HG03342 (cell line): ENCODE results near the gene RBFOX1.

Experiments used
- ATAC-seq: cut with Tn5 transposase; IDR thresholded peaks from one replicate; pipeline ENCODE4 v1.9.1; 2021; ENCODE audit warnings: mild to moderate bottlenecking, moderate library complexity; ENCODE audit not compliant: unreplicated experiment

The RBFOX1 gene

DNA sequence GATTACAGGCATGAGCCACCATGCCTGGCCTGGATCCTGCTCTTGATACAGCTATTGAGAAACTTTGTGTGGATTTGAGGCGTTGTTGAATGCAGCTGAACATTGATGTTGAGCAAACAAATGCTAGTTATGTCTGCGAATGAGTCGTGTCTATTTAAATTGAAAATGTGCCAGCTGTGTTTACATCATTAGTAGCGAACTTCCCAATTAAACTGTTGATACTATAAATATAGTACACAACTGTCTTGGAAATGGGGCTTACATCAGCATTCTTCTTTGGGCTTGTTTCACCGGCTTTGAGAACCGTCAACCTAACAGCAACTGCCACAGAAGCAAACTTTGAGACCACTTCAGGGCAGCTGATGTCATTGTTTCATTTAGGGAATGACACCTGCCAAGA lies 251.9 kb downstream of the RBFOX1 start:
- no peak for ATAC-seq

DNA sequence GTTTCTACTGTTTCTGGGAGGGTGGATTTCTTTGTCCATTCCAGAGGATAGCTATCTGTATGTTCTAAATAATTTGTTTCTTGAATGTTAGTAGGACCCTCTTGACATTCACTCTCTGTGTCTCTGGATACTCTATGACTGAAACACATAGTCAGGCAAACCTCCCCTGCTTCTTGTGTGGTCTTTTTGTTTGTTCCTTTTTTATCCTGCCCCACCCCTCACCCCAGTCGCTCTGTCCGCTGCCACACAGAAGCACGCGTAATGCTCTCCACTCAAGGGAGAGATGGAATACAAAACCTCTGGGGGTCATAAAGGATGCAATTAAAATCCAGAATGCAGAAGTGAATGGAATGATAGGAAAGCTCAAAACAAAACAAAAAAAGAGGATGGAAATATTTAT lies 253.1 kb downstream of the RBFOX1 start:
- ATAC-seq, result no peak

DNA sequence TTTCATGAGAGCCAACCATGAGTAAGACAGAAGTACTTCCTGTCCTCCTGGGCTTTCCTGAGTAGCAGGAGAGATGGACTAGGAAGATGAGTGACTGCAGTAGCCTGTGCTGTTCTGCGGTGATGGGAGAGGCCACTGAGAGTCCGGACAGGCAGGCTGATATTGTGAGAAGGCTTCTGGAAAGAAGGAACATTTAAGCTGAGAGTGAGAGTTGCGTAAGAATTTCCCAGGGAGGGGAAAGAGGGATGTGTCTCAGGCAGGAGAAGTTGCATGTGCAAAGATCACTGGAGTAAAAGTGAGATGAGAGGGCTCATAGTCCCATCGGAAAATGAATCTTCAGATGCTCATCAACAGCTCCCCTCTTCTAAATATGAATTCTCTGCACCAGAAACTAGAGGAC lies 258.3 kb downstream of the RBFOX1 start:
- no peak for ATAC-seq

DNA sequence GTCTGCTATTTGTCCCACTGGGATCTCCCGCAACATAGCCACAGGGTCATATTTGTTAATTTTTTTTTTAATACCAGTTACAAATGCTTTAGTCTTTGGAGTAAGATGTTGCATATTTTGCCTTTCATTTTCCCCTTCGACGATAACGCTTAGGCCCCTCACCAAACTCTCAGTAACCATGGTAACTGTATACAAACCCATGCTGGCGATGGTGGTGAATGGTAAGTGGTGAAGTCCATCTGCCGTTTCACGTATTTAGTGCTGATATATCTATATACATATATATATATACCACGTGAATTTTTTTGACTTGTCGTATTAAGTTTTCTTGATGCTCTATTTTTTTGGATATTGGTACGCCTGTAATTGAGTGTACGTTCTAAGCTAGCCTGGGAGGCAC lies 263.7 kb downstream of the RBFOX1 start:
- no peak for ATAC-seq

DNA sequence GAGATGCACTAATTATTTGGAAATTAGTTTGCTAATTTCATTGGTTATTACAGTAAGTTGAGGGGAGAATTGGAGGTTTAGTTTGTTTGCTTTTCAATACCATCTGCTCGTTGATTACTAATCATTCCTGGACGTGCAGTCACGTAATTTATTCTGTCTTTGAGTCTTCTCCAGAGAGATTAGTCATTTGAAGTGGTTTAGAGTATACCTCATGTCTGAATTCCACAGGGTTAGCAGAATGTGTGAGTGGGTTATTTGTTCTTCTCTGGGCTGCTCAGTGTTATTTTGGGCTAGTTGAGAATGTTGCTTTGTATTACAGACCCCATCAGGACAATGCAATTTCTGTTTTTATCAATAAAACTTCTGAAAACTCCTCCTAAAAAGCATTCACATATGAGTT lies 265.0 kb downstream of the RBFOX1 start:
- ATAC-seq, result no peak

DNA sequence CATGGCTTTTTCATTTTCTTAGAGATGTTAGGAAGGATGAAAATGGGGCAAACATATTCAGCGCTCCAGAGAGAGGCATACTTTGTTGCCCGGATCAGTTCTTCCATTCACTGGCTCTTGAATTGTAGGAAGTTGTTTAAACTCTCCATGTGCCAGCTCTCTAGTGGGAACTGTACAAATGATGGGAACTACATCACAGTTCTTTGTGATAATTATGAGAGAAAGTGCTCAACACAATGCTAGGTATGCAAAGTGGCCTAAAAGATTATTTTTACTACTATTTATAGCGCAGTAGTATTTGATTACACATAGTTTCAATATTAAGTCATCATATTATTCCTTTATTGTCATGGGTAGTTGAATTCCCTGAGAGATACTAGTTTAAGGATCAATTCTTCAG lies 268.5 kb downstream of the RBFOX1 start:
- no peak for ATAC-seq

DNA sequence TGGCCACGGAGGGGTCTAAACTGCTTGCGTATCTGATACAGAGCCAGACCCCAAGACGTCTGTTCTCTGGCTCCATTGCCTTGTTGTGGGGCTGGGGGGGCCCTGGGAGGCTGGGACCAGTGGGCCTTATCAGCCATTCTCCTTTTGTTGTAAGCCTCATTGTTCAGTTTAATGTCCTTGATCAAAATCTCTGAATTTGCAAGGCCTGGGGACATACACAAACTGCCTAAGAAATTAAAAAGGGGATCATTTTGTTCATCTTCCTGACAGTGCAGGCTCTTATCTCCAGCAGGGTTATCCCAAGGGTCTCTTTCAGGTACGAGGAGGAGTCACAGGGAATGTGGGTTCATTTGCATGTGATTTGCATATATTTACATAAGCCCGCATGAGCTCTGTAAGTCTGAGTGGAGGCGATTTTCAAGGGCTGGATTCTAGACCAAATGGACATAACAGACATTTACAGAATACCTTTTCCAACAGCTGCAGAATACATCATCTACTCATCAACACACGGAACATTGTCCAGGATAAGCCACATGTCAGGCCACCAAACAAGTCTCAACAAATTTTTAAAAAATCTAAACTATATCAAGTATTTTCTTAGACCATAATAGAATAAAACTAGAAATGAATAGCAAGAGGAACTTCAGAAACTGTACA lies 269.8 kb downstream of the RBFOX1 start:
- ATAC-seq, result no peak

DNA sequence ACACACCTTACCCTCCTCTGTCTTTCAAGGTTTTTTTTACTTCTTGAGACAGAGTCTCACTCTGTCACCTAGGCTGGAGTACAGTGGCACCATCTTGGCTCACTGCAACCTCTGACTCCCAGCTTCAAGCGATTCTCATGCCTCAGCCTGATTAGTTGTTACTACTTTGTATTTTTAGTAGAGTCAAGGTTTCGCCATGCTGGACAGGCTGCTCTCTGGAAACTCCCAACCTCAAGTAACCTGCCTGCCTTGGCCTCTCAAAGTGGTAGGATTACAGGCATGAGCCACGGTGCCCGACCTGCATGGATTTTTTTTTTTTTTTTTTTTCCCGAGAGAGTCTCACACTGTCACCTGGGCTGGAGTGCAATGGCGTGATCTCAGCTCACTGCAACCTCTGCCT lies 273.2 kb downstream of the RBFOX1 start:
- ATAC-seq, result no peak

DNA sequence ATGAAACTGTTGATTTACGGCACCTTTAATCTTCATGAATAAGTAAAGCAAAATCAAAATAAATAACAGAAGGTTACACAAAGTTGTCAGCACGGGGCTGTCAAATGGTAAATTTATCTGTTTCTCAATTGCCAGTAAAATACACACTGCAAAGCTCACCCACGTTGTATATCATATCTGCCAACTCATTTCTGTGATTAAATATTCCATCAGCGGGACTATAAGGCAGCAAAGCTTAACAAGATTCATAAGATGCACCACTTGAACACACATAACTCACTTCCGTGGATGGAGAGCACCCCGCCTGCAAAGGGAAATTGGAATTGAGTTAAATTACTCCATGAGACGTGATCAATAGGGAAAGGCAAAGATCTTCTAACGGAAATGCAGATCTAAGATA lies 280.0 kb downstream of the RBFOX1 start:
- no peak for ATAC-seq

DNA sequence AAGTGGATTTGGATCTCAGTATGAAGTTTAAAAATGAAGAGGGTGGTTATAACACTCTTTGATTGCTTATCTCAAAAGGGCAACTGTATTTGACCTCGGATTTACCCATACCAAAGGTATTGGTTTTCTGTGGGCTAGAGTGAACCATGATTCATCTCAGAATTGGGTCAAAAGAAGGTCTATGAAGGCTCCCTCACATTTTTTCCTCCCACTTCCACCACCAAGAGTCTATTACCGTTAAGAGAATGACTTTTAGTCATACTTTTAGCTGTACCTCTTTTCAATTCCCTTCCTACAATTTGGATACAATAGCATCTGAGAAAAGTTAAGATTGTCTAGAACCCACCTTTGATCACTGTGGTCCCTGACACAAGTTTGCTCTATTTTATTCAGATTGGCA lies 280.9 kb downstream of the RBFOX1 start:
- no peak for ATAC-seq

DNA sequence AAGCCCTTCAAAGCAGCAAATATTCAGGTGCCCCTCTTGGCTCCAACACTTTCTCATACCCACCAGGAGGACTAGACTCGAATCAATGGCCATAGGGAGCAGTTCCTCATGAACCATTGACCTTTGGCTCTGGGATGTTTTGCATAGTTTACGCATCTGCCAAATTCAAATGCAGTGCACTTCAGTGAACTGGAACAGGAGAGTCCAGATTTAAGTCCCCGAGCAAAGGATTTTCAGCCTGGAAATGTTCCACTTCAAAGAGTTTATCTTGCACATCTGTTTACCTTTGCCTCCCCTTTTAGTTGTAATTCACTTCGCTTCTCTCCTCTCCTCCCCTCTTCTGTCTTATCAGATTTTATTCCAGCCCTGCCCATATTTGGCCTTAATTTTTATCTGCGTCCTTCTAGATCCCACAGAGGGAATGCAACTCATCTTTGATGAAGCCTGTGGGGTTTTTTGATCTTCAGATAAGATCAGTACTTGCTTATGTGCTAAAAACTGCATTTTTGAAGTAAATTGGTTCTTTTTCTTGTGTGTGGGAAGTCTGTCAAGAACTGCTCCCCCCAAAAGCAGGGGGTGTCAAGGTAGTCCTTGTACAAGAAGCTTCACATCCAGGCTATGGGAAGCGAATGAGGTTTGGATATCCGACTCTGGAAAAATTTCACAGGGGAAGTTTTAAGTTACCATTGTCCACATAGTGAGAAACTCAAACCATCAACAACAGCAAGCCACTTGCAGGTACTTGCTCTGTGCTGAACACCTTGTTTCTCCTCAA lies 281.6 kb downstream of the RBFOX1 start:
- no peak for ATAC-seq

DNA sequence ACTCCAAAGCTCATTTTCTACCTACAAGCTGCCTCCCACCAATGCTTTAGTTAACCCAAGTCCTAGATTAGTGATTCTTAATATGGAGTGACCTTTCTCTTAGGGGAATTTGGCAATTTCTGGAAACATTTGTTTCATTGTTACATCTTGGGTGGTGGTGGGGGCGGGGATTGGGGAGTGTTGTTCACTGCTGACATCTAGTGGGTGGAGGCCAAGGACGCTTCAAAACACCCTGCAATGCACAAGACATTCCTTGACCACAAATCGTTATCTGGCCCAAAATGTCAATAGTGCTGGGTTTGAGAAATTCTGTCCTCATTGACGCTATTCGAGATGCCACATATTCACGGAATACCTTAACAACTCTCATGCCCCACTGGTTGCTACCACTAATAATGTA lies 282.9 kb downstream of the RBFOX1 start:
- no peak for ATAC-seq

DNA sequence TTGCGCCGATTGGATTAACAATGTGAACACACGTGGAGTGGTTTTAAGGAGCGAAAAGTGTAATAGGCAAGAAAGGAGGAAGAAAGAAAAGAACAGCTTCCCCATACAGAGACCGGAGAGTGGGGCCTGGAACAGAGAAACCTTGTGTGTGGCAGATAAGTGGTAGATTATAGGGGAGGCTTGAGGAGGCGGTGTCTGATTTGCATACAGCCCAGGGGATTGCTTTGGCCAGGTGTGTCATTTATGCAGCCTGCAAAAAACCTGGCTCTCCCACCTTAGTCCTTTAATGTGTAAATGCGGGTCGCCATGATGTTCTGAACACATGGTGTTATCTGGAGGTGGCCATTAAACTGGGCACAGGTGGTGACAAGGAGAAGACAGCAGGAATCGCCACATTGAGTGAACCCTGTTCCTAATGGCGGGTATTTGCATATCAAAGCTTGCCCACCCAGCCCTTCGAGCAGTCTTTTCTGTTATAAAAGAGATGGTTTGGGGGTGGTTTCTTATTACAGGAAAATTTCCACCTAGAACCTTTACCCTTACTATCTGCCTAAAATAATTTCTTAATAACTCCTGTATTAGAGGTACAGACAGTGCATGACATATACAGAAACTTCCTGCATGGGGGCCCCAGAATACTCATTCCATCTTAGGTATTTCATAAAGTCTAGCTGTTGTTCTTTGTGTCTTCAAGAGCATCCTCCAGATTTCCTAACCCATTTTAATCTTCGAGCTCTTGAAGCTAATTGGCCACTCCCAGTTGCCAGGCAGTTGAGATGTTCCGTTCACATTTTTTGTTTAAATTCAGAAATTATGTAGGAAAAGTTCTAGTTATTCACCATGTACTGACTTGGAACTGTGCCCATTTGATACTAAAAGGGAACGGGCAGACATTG lies 292.5 kb downstream of the RBFOX1 start:
- ATAC-seq, result no peak

DNA sequence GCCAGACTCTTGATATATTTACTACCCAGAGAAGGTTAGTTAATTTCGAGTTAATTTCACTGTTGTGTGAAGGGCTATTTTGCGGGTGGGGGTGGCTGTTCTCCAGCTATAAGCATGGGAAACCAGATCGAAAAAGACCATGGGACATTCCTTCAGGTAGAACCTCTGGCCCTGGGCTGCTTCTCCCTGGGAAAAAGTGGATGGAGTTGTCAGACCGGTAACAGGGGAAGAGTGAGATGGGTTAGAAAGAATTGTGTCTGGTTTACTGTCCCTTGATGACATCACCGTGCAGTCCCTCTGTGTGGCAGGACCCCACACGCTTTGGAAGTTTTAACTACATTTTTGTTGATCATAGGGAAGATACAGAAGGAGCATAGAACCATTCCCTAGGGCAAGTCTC lies 296.3 kb downstream of the RBFOX1 start:
- ATAC-seq, result no peak

DNA sequence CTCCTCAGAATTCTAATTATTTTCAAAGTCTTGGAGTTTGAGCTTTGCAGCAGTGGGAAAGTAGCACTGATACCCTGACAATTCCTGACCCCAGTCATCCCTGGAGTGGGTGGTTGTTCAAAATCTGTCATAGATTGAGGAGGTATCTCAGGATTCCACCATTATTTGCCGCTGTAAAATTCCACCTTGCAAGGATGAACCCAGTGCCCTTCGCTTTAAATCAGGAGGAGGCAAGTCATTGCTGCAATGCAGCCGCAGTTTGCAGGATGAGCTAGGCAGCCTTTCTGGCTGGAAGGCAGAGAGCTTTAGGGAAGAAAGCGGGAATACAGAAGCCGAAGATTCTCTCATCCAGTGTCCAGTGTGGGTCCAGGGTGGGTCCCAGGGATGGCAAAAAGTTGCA lies 296.9 kb downstream of the RBFOX1 start:
- ATAC-seq, result no peak

DNA sequence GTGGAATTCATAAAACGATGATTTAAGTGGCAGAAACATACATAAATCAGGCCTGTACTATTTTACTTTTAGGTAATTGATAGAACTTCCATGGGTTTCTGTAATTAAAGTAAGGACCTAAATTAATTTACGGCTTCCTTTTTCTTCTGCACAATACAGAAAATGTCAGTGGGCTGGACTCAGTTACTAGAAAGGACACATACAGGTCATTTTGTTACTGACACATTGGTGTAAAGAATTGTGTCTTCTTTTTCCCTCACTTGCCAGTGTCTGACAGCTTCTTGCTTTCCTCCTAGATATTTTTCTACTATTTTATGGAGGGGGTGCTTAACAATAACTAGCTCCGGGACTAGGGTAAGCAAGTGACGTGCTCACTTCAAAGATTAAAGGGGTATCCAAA lies 304.8 kb downstream of the RBFOX1 start:
- ATAC-seq, result no peak

DNA sequence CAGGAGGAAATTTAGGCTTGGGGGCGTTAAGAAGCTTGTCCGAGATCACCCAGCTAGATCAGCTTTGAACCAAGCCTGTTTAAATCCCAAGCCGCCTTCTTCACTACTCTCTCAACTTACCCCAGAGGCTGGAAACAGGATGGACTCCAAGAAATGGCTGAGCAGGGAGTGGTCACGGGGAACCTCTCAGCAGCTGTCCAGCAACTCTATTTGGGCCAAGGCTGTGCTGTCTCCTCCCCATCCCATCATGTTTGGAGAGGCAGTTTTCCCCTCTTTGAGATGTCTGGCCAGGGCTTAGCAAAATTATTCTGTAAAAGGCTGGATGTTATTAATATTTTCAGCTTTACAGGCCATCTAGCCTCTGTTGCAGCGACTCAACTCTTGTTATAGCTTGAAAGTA lies 305.7 kb downstream of the RBFOX1 start:
- ATAC-seq, result no peak

DNA sequence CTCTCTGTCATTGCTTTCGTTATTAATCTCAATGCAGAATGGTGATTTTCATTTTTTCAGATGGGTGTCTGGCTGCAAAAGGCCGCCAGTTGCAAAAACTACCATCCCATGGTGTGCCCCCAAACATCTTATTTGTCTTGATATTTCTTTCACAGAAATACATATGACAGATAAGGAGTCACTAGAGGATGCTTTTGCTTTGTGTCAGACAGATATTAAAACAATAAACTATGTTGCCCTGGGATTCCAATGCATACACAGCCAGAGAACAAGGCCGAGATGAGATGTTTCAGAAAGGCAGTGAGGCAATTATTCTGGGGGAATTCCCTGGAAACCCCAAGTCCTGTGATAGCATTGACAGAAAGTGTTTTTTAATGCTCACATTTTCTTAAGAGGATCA lies 307.7 kb downstream of the RBFOX1 start:
- ATAC-seq, result no peak

DNA sequence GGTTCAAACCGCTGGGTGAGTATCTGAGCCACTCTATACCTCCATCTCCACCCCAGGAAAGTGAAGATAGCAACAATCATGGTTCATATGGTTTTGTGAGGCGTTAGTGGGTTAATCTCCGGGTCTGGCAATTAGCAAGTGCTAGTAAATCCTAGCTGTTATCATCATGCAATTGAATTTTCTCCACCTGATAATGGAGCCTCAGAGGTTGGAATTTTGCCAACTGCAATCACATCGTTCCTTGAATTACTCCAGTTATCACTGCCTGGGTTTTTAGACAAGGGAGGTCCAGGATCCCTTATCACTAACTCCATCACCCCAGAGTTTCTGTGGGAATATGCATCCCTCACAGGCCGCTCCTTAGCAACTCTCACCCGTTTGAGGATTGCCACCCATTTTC lies 311.5 kb downstream of the RBFOX1 start:
- ATAC-seq, result no peak

DNA sequence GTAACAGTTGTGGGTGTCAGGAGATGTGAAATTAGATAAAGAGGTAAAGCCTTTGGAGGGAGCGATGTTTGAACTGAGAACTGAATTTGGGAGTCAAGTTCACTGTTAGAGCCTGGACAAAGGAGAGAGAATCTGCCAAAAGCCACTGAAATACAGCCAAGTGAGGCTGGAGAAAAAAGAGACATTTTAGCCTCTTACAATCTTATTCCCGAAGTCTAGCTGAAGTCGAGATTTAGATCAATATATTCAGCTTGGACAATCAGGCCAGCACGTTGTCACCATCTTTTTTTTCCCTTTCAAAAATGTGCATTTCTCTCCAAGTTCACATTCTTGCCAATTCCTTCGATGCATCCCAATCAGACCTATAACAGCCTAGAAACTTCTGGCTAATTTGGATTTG lies 312.2 kb downstream of the RBFOX1 start:
- no peak for ATAC-seq

DNA sequence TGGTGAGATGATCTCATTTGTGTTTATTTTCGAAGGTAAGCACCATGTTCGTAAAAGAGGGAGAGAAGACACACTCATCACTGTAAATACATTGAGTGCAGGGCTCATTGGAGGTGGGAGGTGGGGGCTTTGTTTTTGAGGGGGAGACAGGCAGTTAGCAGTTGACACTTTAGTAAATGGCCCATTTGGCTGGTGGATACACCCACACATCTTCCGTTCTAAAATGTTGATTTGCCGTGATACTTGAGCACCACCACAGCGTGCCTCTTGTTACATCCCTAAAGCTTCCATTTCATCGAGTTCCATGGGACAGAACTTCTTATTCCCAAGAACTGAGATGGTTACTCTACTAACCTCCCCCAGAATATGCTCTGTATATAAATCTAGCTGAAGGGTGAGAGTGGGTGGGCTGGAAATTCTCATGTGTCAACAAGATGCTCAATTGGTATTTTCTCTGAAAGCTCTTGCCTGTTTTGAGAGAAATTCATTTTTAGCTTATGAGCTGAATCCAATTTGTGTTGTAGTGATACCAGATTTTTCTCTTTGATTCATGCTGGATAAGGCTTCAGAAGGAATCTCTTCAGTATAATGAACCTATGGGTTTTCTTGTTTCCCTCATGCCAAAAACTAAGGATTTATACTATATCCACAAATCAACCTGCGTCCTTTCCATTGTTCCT lies 314.3 kb downstream of the RBFOX1 start:
- ATAC-seq, result no peak
